Liver (tissue), 9 donors: ENCODE measurements around the gene AGTRAP. TPM values are rescaled to one million over a fixed set of nuclear protein-coding genes. Genes with fewer than 3 reads are reported as not detected.
A peak's percentile ranks its signal among the peaks of the same experiment; 100 is the strongest.

Source experiments
- DNase-seq: peaks from one replicate; pipeline ENCODE4 v3.0.0-alpha.2; 2017; ENCODE audit warnings: low spot score
- H3K27ac ChIP-seq, 2 donors: one replicate each; pipeline ENCODE4 v1.7.0; 2013; ENCODE audit warnings: inconsistent platforms in 2 of 2, low read length in 2 of 2, control low read depth in 1 of 2, low read depth in 1 of 2, mild to moderate bottlenecking in 1 of 2
- H3K27me3 ChIP-seq, 4 donors: one replicate each; pipeline versions ENCODE4 v1.6.1 to v1.7.0; 2013; ENCODE audit warnings: low read length in 3 of 4, inconsistent platforms in 1 of 4, mild to moderate bottlenecking in 1 of 4, moderate library complexity in 1 of 4; ENCODE audit not compliant: control insufficient read depth in 4 of 4, insufficient read depth in 4 of 4
- H3K36me3 ChIP-seq, 4 donors: one replicate each; pipeline versions ENCODE4 v1.6.1 to v1.7.0; 2013; ENCODE audit warnings: low read length in 3 of 4, mild to moderate bottlenecking in 3 of 4, low read depth in 1 of 4, moderate library complexity in 1 of 4; ENCODE audit not compliant: control insufficient read depth in 4 of 4, insufficient read depth in 3 of 4
- H3K4me1 ChIP-seq, 4 donors: one replicate each; pipeline versions ENCODE4 v1.6.1 to v1.7.0; 2013; ENCODE audit warnings: low read length in 3 of 4, mild to moderate bottlenecking in 3 of 4, moderate library complexity in 1 of 4; ENCODE audit not compliant: control insufficient read depth in 4 of 4, insufficient read depth in 4 of 4
- H3K4me3 ChIP-seq, 3 donors: one replicate each; pipeline versions ENCODE4 v1.6.1 to v1.7.0; 2013; ENCODE audit warnings: low read length in 3 of 3, control low read depth in 1 of 3, low read depth in 1 of 3, mild to moderate bottlenecking in 1 of 3
- H3K9ac ChIP-seq, 2 donors: one replicate each; pipeline ENCODE4 v1.7.0; 2013; ENCODE audit warnings: low read length in 2 of 2, mild to moderate bottlenecking in 2 of 2, moderate library complexity in 2 of 2, control low read depth in 1 of 2, low read depth in 1 of 2
- H3K9me3 ChIP-seq, 4 donors: one replicate each; pipeline versions ENCODE4 v1.6.1 to v1.7.0; 2013; ENCODE audit warnings: low read length in 3 of 4; ENCODE audit not compliant: control insufficient read depth in 4 of 4
- ATF3 ChIP-seq: IDR thresholded peaks from 2 replicates; pipeline ENCODE4 v1.6.1; 2016; ENCODE audit warnings: antibody characterized with exemption
- EGR1 ChIP-seq, 2 donors: IDR thresholded peaks; 2 replicates each; pipeline ENCODE4 v1.6.1; 2016 to 2018; ENCODE audit warnings: antibody characterized with exemption in 2 of 2, low read depth in 2 of 2
- FOXA2 ChIP-seq: IDR thresholded peaks from 2 replicates; pipeline ENCODE4 v1.6.1; 2016; ENCODE audit warnings: antibody characterized with exemption
- GABPA ChIP-seq, 2 donors: IDR thresholded peaks in 1 of 2; conservative IDR thresholded peaks in 1 of 2; 2 replicates each; pipeline ENCODE4 v1.6.1; 2016; ENCODE audit warnings: antibody characterized with exemption in 2 of 2, mild to moderate bottlenecking in 1 of 2, moderate library complexity in 1 of 2
- HNF4A ChIP-seq, 2 donors: conservative IDR thresholded peaks; 2 replicates each; pipeline ENCODE4 v1.6.1; 2016; ENCODE audit warnings: antibody characterized with exemption in 2 of 2, mild to moderate bottlenecking in 2 of 2
- HNF4G ChIP-seq: IDR thresholded peaks from 2 replicates; pipeline ENCODE4 v1.6.1; 2016; ENCODE audit warnings: antibody characterized with exemption
- JUND ChIP-seq, 2 donors: IDR thresholded peaks; 2 replicates each; pipeline ENCODE4 v1.6.1; 2016; ENCODE audit warnings: antibody characterized with exemption in 2 of 2
- RAD21 ChIP-seq, 2 donors: IDR thresholded peaks; 2 replicates each; pipeline ENCODE4 v1.6.1; 2016; ENCODE audit warnings: antibody characterized with exemption in 2 of 2, mild to moderate bottlenecking in 2 of 2
- RXRA ChIP-seq, 2 donors: IDR thresholded peaks; 2 replicates each; pipeline ENCODE4 v1.6.1; 2017 to 2018; ENCODE audit warnings: antibody characterized with exemption in 2 of 2, mild to moderate bottlenecking in 1 of 2
- SP1 ChIP-seq: IDR thresholded peaks from 2 replicates; pipeline ENCODE4 v1.6.1; 2018; ENCODE audit warnings: antibody characterized with exemption, mild to moderate bottlenecking
- YY1 ChIP-seq: IDR thresholded peaks from 2 replicates; pipeline ENCODE4 v1.6.1; 2016; ENCODE audit warnings: antibody characterized with exemption, mild to moderate bottlenecking
- ZBTB33 ChIP-seq: IDR thresholded peaks from 2 replicates; pipeline ENCODE4 v1.6.1; 2016; ENCODE audit warnings: antibody characterized with exemption
- WGBS: extraction: QIAGEN DNeasy Blood & Tissue Kit; methylation state at CpG from one replicate; pipeline ENCODE4 v1.1.7; 2013; 5-methylcytosine and 5-hydroxymethylcytosine counted together
- polyA plus RNA-seq, 2 donors: library from polyadenylated mRNA; stranded (reverse) in 1 of 2; unstranded in 1 of 2; fragments of 200-250 nt in 1 of 2; fragments of >200 nt in 1 of 2; fragmentation: Nextera tagmentation in 1 of 2; extraction: Ambion mirVana in 1 of 2; gene quantifications; one replicate each; pipeline versions ENCODE4 v1.2.1 to v1.2.3, GENCODE V29; 2013 to 2015
- total RNA-seq, 2 donors: library from RNA; depleted of rRNA; stranded (reverse); fragments of >200 nt; gene quantifications; one replicate each; pipeline ENCODE4 v1.2.3, GENCODE V29; 2014
- donor health status: healthy.
- donor health status: healthy.
- donor health status: healthy.
- donor health status: healthy.
- donor health status: healthy.

Gene AGTRAP
- total and polyA plus RNA-seq, 4 donors, result 8.5 to 19.3 (median 17.5) TPM

GRCh38 chr1:11690397-11691301, 45.3 kb upstream of the AGTRAP start:
- Histone ChIP-seq H3K4me1 (peaks cover 7 to 11% (median 8%) of the 10 kb centered on the region in 4 donors), H3K4me3 (peak overlapping the region in 1 of 3 donors; percentile 32), H3K27me3 (peaks cover 0 to 13% (median 5%) of the 10 kb centered on the region in 4 donors), H3K27ac (no peak overlapping the region), H3K9ac (no peak overlapping the region), H3K9me3 (no peaks in the 10 kb centered on the region), H3K36me3 (no peaks in the 10 kb centered on the region)
- 5% methylated on average over 64 of the region's 64 CpGs for WGBS
- TF ChIP-seq RXRA (IDR thresholded peaks at IDR 0.05), result no peak
- no peak for TF ChIP-seq YY1
- no peak for TF ChIP-seq JUND (IDR thresholded peaks at IDR 0.05)
- no peak for TF ChIP-seq SP1
- no peak for TF ChIP-seq HNF4A (conservative IDR thresholded peaks at IDR 0.05)
- no peak for TF ChIP-seq GABPA (IDR thresholded peaks at IDR 0.05 in 1 of 2, conservative IDR thresholded peaks at IDR 0.05 in 1 of 2)
- TF ChIP-seq ZBTB33, result no peak
- no peak for TF ChIP-seq ATF3
- TF ChIP-seq EGR1 (IDR thresholded peaks at IDR 0.05; ENCODE audit: low read depth in 2 of 2), result no peak
- TF ChIP-seq HNF4G, result no peak
- DNase-seq, result no peak

DNA sequence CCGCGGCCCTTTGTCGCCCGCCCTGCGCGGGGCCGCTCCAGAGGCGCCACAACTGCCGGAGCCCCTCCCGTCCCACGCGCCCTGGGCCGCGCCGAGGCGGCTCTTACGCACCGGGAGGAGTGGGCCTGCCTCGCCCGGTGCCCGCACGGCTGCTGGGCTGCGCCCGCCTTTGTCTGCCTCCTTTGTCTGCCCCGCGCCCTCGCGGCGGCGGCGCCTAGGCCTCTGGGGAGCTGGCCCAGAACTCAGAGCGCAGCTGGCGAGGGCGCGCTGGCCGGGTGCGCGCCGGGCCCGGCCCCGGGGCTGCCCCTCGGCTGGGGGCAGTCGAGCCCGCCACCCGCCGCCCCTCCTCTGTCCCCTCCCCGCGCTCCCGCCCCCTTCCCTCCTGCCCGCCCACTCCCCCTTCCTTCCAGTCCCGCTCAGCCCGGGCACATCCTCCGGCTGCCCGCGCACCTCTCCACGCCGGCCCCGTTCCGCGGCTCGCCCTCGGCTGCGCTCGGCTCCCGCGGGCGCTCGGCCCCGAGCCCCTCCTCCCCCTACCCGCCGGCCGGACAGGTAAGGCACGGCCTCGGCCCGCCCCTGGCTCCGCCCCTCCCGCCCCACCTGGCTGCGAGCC, 44.5 kb upstream of the AGTRAP start, which contains the start of gene DRAXIN:
Gene DRAXIN, plus strand, starts transcription at position 409 of the 613 bp plus-strand sequence. CDS start 14,549 bp downstream, outside the sequence.
- H3K4me1 ChIP-seq, result peaks cover 7 to 11% (median 8%) of the 10 kb centered on the region in 4 donors
- H3K4me3 ChIP-seq, result peak within 1 kb of the TSS in 1 of 3 donors; percentile 32
- no peak for TF ChIP-seq RAD21 (IDR thresholded peaks at IDR 0.05)
- DNase-seq, result no peak
- no peak within 1 kb of the TSS for H3K9ac ChIP-seq
- WGBS, result 1% methylated on average over 78 of the region's 78 CpGs
- peaks cover 0 to 13% (median 5%) of the 10 kb centered on the region in 4 donors for H3K27me3 ChIP-seq
- H3K27ac ChIP-seq, result no peak within 1 kb of the TSS
- no peaks in the 10 kb centered on the region for H3K9me3 ChIP-seq
- H3K36me3 ChIP-seq, result no peaks in the 10 kb centered on the region

DNA sequence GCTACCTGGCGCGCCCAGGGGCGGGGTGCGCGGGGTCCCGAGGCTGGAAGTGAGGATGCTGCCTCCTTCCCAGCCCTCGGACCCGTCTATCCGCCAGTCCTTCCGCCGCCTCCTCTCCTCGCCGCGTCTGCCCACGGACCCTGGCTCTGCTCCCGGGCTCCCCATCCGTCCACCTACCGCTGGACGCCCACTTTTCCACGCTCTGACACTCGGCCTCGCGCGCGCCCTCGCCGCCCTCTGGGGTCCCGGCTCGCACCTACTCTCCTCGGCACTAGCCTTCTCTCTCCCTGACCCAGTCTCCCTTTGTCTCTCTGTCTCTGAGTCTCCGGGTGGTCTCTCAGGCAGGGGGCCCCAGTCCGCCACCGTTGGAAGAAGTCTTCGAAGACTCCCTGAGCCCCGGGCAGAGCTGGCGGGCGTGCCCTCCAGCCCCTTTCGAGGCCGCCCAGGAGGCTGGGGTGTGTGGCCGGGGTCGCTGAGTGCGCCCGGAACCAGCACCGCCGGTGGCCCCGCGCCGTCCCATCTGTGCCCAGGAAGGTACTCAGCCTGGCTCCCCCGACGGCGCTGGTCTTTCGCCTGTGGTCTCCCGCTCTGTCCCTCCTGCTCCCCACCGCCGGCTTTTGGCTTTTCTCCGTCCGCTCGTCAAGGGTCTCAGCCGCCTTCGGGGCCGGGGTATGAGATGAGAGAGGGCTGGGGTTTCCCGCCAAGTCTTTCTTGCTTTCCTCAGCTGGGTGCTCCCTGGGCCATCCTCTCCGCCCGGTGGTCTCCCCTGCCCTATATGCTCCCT, 43.8 kb upstream of the AGTRAP start:
- Histone ChIP-seq H3K9ac (no peak overlapping the region), H3K4me1 (peaks cover 7 to 11% (median 8%) of the 10 kb centered on the region in 4 donors), H3K36me3 (no peaks in the 10 kb centered on the region), H3K27ac (no peak overlapping the region), H3K27me3 (peaks cover 0 to 13% (median 5%) of the 10 kb centered on the region in 4 donors), H3K4me3 (peak overlapping the region in 1 of 3 donors; percentile 32), H3K9me3 (no peaks in the 10 kb centered on the region)
- no peak for TF ChIP-seq FOXA2
- no peak for TF ChIP-seq HNF4A (conservative IDR thresholded peaks at IDR 0.05)
- no peak for TF ChIP-seq GABPA (IDR thresholded peaks at IDR 0.05 in 1 of 2, conservative IDR thresholded peaks at IDR 0.05 in 1 of 2)
- 8% methylated on average over 64 of the region's 64 CpGs for WGBS
- no peak for DNase-seq
